Thoracic aorta (tissue), 2 donors: ENCODE results near the gene MYO10. TPM values are rescaled to one million over a fixed set of nuclear protein-coding genes. Genes with fewer than 3 reads are reported as not detected.
"Not testable (repeated sequence)": the region's sequence is repeated elsewhere in the genome, so short reads cannot be mapped to it uniquely, and the experiment has no call there.

Experiments
- ATAC-seq: fragments of 150-250 bp; one replicate; pipeline ENCODE4 v1.8.0; 2017; ENCODE audit warnings: low read depth; ENCODE audit not compliant: insufficient number of reproducible peaks, low FRiP score
- DNase-seq: peaks from one replicate; pipeline ENCODE4 v3.0.0-alpha.2; 2020; ENCODE audit warnings: low spot score
- H3K27ac ChIP-seq, 2 donors: fragments of 200-600 bp; sonication (generic); 1 replicate in 1 of 2; 2 replicates in 1 of 2; pipeline ENCODE4 v1.5.1; 2016; ENCODE audit warnings: mild to moderate bottlenecking in 2 of 2, moderate library complexity in 2 of 2
- H3K27me3 ChIP-seq: fragments of 200-600 bp; sonication (generic); replicated peaks from 2 replicates; pipeline ENCODE4 v1.6.0; 2016; ENCODE audit warnings: mild to moderate bottlenecking; ENCODE audit not compliant: insufficient read depth
- H3K36me3 ChIP-seq: fragments of 200-600 bp; sonication (generic); one replicate; pipeline ENCODE4 v1.5.1; 2016
- H3K4me1 ChIP-seq, 2 donors: fragments of 200-600 bp; sonication (generic); 1 replicate in 1 of 2; 2 replicates in 1 of 2; pipeline versions ENCODE4 v1.5.1 to v1.6.0; 2016; ENCODE audit warnings: low read depth in 2 of 2, mild to moderate bottlenecking in 1 of 2; ENCODE audit not compliant: control insufficient read depth in 1 of 2
- H3K4me3 ChIP-seq: fragments of 200-600 bp; sonication (generic); 2 replicates; pipeline ENCODE4 v1.5.1; 2016; ENCODE audit warnings: mild to moderate bottlenecking
- H3K9me3 ChIP-seq: fragments of 200-600 bp; sonication (generic); 2 replicates; pipeline ENCODE4 v1.5.1; 2016
- total RNA-seq, 2 donors: library from RNA; depleted of rRNA; stranded (reverse); fragments of >200 nt; gene quantifications; one replicate each; pipeline versions ENCODE4 v1.1.0 to v1.2.3, GENCODE V29; 2016
- TF ChIP-seq, protein P1 (sequence below): fragments of 200-600 bp; sonication (generic); IDR thresholded peaks from one replicate; pipeline ENCODE4 v1.5.1; 2019; ENCODE audit warnings: antibody characterized with exemption

The MYO10 gene
- total RNA-seq, 2 donors from 2014 or later: 11.4 to 41.7 TPM

DNA sequence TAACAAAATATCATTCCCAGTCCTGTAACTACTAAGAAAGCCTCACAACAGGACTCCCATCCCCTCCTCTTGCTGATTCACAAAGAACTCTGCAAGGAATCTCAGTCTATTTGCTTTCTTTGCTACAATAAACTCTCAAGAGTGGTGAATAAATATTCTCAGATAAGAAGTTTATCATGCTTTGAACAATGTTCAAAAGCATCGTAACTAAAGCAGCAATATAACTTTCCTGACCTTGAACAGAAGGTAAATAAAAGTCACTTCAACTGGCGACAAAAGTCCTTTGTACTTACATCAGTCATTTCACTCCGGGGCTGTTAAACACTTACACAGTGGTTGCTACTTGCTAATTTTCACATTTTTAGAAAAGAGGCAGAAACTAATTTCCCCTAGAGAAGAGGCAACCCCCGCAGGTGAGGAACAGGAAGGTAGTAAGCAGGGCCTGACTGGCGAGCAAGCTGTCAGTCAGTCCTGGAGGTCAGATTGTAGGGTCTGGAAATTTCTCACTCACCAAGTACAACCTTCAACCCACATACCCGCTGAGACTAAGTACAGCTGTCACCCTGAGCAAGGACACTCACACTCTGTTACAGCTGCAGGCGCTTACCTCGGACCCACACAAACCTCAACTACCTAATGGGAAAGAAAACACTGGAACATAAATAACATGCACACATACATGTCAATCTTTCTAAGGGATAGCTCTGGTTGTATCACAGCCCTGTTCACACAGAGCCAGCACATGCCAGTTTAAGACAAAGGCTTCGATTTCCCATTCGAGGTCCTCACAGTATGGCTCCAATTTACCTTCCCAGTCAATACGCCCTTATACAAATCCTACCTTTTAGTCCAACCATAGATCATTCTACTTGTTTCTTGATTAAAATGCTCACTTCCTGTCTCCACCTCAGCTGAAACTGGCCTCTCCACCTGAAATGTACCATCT lies 214.7 kb downstream of the MYO10 start:
- TF ChIP-seq, protein P1, sequence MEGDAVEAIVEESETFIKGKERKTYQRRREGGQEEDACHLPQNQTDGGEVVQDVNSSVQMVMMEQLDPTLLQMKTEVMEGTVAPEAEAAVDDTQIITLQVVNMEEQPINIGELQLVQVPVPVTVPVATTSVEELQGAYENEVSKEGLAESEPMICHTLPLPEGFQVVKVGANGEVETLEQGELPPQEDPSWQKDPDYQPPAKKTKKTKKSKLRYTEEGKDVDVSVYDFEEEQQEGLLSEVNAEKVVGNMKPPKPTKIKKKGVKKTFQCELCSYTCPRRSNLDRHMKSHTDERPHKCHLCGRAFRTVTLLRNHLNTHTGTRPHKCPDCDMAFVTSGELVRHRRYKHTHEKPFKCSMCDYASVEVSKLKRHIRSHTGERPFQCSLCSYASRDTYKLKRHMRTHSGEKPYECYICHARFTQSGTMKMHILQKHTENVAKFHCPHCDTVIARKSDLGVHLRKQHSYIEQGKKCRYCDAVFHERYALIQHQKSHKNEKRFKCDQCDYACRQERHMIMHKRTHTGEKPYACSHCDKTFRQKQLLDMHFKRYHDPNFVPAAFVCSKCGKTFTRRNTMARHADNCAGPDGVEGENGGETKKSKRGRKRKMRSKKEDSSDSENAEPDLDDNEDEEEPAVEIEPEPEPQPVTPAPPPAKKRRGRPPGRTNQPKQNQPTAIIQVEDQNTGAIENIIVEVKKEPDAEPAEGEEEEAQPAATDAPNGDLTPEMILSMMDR: no peak
- no peak overlapping the region for H3K27ac ChIP-seq
- no peaks in the 10 kb centered on the region for H3K36me3 ChIP-seq
- DNase-seq (no peak), ATAC-seq (no peak)
- H3K9me3 ChIP-seq: no peaks in the 10 kb centered on the region
- no peaks in the 10 kb centered on the region for H3K27me3 ChIP-seq
- no peak overlapping the region for H3K4me3 ChIP-seq
- H3K4me1 ChIP-seq: no peaks in the 10 kb centered on the region

DNA sequence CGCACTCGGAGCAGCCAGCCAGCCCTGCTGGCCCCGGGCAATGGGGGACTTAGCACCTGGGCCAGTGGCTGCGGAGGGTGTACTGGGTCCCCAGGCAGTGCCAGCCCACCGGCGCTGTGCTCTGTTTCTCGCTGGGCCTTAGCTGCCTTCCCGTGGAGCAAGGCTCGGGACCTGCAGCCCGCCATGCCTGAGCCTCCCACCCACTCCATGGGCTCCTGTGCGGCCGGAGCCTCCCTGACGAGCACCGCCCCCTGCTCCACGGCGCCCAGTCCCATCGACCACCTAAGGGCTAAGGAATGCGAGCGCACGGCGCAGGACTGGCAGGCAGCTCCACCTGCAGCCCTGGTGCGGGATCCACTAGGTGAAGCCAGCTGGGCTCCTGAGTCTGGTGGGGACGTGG lies 218.1 kb downstream of the MYO10 start:
- not testable (repeated sequence) for H3K9me3 ChIP-seq, H3K36me3 ChIP-seq, ATAC-seq, H3K27me3 ChIP-seq, H3K4me3 ChIP-seq, DNase-seq, H3K4me1 ChIP-seq, H3K27ac ChIP-seq

DNA sequence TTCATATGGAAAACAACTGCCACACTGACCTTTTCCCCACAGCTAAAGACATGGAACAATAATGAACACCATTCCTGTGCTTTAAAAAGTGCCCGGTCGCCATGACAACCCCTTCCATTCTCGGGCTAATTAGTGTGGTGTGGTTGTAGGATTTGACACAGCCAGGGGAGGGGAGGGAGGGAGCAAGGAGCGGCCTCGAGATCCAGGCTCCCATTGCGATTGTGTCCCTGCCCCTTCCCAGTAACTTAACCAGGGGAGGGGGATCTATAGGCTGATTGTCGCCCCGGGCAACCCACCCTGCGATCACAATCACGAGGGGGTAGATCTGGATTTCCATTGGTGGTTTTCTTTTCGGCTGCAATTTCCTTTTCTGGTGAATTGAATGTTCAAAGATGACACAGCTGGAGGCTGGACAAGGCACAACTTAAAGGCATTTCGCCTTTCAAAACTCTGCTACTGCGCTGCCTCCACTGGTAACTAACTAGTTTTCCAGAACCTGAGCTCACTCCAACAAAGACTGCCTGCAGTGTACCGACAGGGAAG lies 222.6 kb downstream of the MYO10 start:
- no peak for DNase-seq
- Histone ChIP-seq H3K27ac (no peak overlapping the region), H3K4me3 (peak overlapping the region; percentile 58)

DNA sequence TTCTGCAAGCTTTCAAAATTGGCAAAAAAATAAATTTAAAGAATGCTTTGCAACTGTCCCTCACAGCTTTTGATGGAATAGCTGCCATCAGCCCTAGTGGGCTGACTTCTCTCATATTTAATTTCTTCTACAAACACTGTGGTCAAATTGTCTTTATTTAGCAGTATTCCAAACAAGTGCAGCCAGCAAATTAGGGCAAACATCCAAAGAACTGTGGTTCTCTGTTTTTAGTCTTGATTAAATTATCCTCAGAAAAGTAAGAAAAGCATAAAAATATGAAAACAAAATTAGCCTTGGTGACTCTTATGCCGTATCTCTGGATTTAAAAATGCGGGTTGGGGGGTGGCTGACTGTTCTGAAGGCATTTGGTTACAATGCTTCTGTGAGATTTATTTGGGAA lies 223.5 kb downstream of the MYO10 start:
- DNase-seq (no peak), ATAC-seq (no peak)
- TF ChIP-seq, protein P1: no peak
- Histone ChIP-seq H3K4me1 (peaks cover 6 to 8% of the 10 kb centered on the region in 2 donors), H3K27ac (no peak overlapping the region), H3K36me3 (no peaks in the 10 kb centered on the region), H3K4me3 (no peak overlapping the region), H3K9me3 (no peaks in the 10 kb centered on the region), H3K27me3 (no peaks in the 10 kb centered on the region)

More for the DNA sequence above, 222.6 kb downstream of the MYO10 start:
- Histone ChIP-seq H3K36me3 (no peaks in the 10 kb centered on the region), H3K4me1 (peaks cover 6 to 8% of the 10 kb centered on the region in 2 donors), H3K27me3 (no peaks in the 10 kb centered on the region), H3K9me3 (no peaks in the 10 kb centered on the region)
- no peak for ATAC-seq
- TF ChIP-seq, protein P1: no peak

DNA sequence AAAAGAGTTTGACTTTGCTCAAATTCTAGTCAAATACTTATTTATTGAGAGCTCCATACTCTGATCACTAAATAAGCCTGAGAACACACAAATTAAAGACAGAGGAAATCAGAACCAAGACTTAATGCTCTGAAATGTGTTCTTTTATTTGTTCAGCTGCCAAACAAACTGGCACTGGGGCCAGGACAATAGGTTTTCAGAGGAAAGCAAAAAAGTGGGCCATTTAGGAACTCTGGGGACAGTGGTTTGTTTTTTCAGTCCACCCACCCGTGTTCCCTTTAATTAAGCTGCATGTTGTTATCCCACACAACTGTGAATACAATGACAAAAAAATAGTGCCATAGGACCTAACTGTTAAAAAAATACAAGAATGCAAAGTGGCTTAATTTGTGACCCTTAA lies 223.9 kb downstream of the MYO10 start:
- TF ChIP-seq, protein P1: no peak
- H3K27ac ChIP-seq: no peak overlapping the region
- no peak for ATAC-seq

More for the DNA sequence above, 223.9 kb downstream of the MYO10 start:
- H3K4me1 ChIP-seq: peaks cover 6 to 8% of the 10 kb centered on the region in 2 donors
- DNase-seq: no peak
- H3K36me3 ChIP-seq: no peaks in the 10 kb centered on the region
- H3K9me3 ChIP-seq: no peaks in the 10 kb centered on the region
- no peaks in the 10 kb centered on the region for H3K27me3 ChIP-seq
- no peak overlapping the region for H3K4me3 ChIP-seq
